ENCODE results near the gene SLC29A2.

Gene SLC29A2

DNA sequence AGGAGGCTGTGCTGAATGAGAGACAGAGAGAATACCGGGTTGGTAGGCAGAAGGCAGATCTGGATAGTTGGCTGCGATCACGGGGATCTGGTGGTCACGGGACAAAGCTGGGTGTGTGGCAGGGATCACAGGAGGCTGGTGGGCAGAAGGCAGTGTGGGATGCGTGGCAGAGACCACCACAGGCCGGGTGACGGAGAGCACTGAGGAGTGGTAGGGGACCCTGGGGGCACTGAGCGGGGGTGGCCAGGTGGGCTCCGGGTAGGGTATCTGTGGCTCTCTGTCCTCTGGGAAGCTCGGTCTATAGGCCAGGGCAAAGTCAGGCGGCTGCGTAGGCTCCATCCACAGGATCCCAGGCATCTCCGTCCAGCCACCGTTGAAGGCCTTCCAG, 56.1 kb downstream of the SLC29A2 start:
- no peaks in the 10 kb centered on the region for H3K36me3 ChIP-seq (ENCODE audit: insufficient read depth, low read length)
- H3K27me3 ChIP-seq (ENCODE audit: insufficient read depth, low read length), result no peaks in the 10 kb centered on the region
- peak overlapping the region; percentile 97 for H3K27ac ChIP-seq (ENCODE audit: low read depth, low read length)
- H3K4me1 ChIP-seq (ENCODE audit: control insufficient read depth, insufficient read depth, low read length, unreplicated experiment), result peaks cover 31% of the 10 kb centered on the region
- peak overlapping the region; percentile 94 for H3K4me3 ChIP-seq (ENCODE audit: low read depth, low read length)
- no peak overlapping the region for H2AFZ ChIP-seq (ENCODE audit: low read length, unreplicated experiment)
- H3K79me2 ChIP-seq (ENCODE audit: control insufficient read depth, insufficient read depth, low read length, unreplicated experiment), result peaks cover 34% of the 10 kb centered on the region

DNA sequence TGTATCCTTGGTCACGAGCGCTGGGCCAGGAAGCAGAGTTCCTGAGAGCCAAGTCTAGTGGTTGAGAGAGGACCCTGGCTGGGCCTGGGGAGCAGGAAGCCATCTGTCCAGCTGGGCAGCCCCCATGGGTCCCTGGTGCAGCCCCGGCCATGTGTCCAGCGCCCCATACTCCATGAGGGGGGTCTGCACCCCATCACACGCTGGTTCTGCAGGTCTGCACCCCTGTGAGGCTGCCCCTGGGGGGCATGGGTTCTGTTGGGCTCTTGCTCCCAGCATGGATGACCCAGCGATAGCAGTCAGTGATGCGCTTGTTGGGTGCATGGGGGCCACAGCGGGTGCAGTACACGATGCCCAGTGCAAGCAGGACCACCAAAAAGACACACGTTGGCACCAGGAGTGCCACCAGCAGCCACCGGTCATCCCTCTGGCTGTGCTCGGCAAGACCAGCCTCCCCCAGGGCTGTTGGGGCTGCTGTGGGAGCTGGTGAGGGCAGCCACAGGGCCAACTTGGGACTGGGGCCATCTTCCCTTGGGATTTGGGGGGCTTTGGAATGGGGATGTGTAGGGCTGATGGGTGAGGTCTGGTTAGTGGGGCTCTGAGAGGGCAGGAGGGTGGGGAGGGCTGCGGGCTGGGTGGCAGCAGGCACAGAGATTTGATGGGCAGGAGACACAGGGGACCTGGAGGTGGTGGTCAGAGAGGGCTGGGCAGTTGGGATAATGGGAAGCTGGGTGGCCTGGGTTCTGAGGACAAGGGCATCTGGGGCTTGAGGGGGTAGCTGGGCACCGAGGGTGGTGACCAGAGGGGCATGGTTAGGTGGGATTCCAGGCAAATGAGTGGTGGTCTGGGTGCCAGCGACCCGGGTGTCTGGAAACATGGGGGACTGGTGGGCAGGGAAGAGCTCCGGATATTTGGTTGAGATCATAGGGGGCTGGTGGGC, 56.7 kb downstream of the SLC29A2 start:
- Histone ChIP-seq H3K27me3 (ENCODE audit: insufficient read depth, low read length) (no peaks in the 10 kb centered on the region), H2AFZ (ENCODE audit: low read length, unreplicated experiment) (no peak overlapping the region), H3K4me3 (ENCODE audit: low read depth, low read length) (peak overlapping the region; percentile 94), H3K79me2 (ENCODE audit: control insufficient read depth, insufficient read depth, low read length, unreplicated experiment) (peaks cover 34% of the 10 kb centered on the region), H3K36me3 (ENCODE audit: insufficient read depth, low read length) (no peaks in the 10 kb centered on the region), H3K27ac (ENCODE audit: low read depth, low read length) (peak overlapping the region; percentile 97), H3K4me1 (ENCODE audit: control insufficient read depth, insufficient read depth, low read length, unreplicated experiment) (peaks cover 31% of the 10 kb centered on the region)

DNA sequence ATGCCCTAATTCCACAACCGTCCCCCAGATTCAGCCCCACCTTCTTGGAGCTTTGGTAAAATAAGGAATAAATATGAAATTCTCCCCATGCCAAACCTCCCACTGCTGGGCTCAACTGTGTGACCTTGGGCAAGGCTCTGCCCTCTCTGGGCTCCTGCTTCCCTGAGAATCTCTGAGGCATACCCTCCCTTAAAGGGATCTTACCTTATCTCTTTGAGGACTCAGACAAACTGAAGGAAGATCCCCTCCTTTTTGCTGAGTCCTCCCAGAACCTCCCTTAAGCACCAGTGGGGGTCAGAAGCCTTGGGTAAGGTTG, 57.4 kb downstream of the SLC29A2 start:
- H3K79me2 ChIP-seq (ENCODE audit: control insufficient read depth, insufficient read depth, low read length, unreplicated experiment), result peaks cover 34% of the 10 kb centered on the region
- peaks cover 31% of the 10 kb centered on the region for H3K4me1 ChIP-seq (ENCODE audit: control insufficient read depth, insufficient read depth, low read length, unreplicated experiment)
- peak overlapping the region; percentile 97 for H3K27ac ChIP-seq (ENCODE audit: low read depth, low read length)
- H3K36me3 ChIP-seq (ENCODE audit: insufficient read depth, low read length), result no peaks in the 10 kb centered on the region
- no peak overlapping the region for H2AFZ ChIP-seq (ENCODE audit: low read length, unreplicated experiment)
- peak overlapping the region; percentile 94 for H3K4me3 ChIP-seq (ENCODE audit: low read depth, low read length)
- no peaks in the 10 kb centered on the region for H3K27me3 ChIP-seq (ENCODE audit: insufficient read depth, low read length)

DNA sequence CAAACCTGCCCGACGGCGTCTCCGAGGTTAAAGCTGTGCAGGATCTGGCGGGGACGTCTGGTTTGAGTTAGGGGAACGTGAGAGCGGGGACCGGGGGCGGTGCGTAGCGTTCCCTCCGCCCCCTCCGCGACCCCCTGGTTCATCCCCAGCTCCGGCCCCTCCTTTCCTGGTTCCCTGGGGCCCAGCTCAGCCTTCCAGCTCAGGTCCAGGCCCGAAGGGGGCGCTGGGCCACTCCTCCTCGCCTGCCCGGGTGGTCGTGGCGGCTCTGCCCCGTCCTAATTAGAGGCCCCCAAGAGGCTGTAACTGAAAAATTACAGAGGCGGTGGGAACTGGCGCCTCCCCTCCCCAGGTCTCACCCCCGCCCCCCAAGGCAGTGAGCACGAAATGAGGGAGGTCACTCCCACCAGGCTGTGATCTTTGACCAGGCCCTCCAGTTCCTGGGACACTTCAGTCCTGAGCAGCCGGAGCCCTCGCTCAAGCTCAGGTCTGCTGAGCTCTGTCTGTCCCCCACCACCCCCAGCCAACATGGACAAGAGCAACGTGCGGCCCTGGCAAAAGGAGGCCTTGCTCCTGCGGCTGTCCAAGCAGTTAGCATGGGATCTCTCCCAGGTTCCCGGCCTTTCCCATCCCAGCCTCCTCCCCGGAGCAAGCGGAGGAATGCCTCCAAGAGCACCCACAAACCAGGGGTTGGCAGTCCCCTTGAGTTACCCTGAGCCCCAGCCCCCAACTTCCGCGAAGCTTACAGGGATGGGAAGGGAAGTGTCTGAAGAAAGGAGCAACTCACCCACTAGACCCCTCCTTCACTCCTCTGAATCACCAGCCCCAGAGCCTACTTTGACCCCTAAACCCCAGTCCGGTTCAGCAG, 58.0 kb downstream of the SLC29A2 start:
- Histone ChIP-seq H3K79me2 (ENCODE audit: control insufficient read depth, insufficient read depth, low read length, unreplicated experiment) (peaks cover 34% of the 10 kb centered on the region), H3K36me3 (ENCODE audit: insufficient read depth, low read length) (no peaks in the 10 kb centered on the region), H3K4me1 (ENCODE audit: control insufficient read depth, insufficient read depth, low read length, unreplicated experiment) (peaks cover 25% of the 10 kb centered on the region), H3K27me3 (ENCODE audit: insufficient read depth, low read length) (no peaks in the 10 kb centered on the region), H3K27ac (ENCODE audit: low read depth, low read length) (peak overlapping the region; percentile 97), H3K4me3 (ENCODE audit: low read depth, low read length) (peak overlapping the region; percentile 94), H2AFZ (ENCODE audit: low read length, unreplicated experiment) (no peak overlapping the region)

DNA sequence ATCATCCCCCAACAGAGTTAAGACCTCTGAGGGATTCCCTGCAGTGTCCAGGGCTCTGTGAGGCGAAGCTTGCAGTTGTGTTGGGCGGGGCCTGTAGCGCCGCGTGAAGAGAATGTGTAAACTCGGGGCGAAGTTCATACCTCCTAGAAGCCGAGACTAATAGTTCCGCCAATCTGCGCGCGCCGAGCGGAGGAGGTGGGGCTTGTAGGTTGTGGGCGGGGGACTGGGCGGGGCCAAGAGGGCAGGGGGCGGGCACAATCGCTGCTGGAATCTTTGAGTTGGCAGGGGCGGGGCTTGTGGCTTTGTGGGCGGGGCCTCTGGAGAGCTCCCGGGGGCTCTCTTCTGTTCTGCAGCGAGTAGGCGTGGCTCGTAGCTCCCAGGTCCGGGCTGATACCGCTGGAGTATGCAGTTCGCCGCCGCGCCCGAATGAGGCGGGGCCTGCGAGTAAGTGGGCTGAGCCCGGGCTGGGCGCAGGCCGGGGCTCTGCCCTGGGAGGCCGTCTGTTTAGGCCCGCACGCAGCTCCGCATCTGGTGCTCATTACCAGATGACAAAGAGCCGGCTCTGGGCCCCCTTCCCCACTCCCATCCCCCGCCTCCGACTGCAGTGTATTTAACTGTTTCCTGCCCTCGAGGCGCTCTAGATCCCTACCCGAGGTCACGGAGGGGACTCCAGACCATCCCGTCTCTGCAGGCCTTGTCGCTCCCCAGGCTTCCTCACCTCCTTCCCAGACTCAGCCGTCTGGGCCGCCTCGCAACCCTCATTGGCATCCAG, 58.8 kb downstream of the SLC29A2 start:
- peak overlapping the region; percentile 97 for H3K27ac ChIP-seq (ENCODE audit: low read depth, low read length)
- H3K4me3 ChIP-seq (ENCODE audit: low read depth, low read length), result peak overlapping the region; percentile 94
- peaks cover 17% of the 10 kb centered on the region for H3K4me1 ChIP-seq (ENCODE audit: control insufficient read depth, insufficient read depth, low read length, unreplicated experiment)
- peak overlapping the region; percentile 27 for H2AFZ ChIP-seq (ENCODE audit: low read length, unreplicated experiment)
- peaks cover 34% of the 10 kb centered on the region for H3K79me2 ChIP-seq (ENCODE audit: control insufficient read depth, insufficient read depth, low read length, unreplicated experiment)
- no peaks in the 10 kb centered on the region for H3K27me3 ChIP-seq (ENCODE audit: insufficient read depth, low read length)
- H3K36me3 ChIP-seq (ENCODE audit: insufficient read depth, low read length), result no peaks in the 10 kb centered on the region
